CD4-positive, alpha-beta T cell treated with Interleukin-4 for 4 hours (primary cell): ENCODE results near the gene PDS5A.
"Not testable (repeated sequence)": the region's sequence is repeated elsewhere in the genome, so short reads cannot be mapped to it uniquely, and the experiment has no call there.

ENCODE experiments used
- DNase-seq: peaks from one replicate; pipeline ENCODE4 v3.0.0-alpha.2; 2020

Gene PDS5A

DNA sequence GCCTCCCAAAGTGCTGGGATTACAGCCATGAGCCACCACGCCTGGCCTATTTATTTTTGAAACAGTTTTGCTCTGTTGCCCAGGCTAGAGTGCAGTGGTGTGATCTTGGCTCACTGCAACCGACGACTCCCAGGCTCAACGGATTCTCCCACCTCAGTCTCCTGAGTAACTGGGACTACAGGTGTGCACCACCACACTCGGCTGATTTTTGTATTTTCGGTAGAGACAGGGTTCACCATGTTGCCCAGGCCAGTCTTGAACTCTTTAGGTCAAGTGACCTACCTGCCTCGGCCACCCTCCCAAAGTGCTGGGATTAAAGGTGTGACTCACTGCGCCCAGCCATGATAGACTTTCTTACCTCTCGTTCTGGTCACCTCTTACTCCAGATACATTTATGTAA is 155.8 kb downstream of the PDS5A start:
- DNase-seq, result no peak

DNA sequence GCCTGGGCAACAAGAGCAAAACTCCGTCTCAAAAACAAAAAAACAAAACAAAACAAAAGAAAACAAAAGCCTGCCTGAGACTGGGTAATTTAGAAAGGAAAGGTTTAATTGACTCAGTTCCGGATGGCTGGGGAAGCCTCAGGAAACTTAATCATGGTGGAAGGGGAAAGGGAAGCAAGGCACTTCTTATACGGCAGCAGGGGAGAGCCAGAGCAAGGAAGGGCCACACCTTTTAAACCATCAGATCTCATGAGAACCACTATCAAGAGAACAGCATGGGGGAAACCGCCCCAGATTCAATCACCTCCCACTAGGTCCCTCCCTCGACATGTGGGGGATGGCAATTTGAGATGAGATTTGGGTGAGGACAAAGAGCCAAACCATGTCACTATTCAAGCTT is 157.5 kb downstream of the PDS5A start:
- no peak for DNase-seq

DNA sequence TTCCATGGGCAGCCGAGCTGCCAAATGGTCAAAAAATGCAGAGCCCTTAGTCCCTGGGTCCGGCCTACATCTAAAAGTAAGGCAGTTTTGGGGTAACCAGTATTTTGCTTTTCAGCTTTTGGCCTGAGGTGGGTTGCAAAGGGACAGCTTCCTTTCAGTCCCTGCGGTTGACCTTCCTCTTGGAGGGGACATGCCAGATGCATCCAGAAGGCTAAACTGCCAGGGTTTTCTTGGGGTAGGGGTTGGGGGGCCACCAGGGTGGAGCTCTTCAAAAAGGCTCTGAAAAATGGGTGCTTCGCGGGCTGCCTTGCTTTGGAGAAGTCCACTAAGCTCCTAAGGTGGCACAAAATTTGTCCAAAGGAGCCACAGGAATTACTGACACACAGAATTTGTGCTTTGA is 159.1 kb downstream of the PDS5A start:
- no peak for DNase-seq

DNA sequence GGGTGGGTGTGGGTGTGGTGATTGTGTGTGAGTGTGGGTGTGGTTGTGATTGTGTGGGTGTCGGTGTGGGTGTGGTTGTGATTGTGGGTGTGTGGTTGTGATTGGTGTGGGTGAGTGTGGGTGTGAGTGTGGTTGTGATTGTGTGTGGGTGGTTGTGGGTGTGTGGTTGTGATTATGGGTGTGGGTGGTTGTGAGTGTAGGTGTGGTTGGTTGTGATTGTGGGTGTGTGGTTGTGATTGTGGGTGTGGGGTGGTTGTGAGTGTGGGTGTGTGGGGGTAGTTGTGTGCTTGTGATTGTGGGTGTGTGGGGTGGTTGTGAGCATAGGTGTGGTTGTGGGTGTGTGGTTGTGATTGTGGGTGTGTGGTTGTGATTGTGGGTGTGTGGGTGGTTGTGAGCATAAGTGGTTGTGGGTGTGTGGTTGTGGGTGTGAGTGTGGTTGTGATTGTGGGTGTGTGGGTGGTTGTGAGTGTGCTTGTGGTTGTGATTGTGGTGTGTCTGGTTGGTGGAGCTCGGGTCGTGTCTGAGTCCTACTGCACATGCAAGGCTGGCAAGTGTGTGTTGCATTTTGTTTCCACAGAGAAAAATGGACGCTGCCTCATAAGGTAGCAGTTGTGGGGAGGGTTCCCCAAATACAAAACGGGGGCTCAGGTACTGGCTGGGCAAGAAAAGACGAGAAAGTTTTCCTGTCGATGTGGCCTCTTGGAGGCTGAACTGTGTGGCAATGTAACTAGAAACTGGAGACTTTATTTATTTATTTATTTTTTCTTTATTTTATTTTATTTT is 163.1 kb downstream of the PDS5A start:
- DNase-seq, result no peak

DNA sequence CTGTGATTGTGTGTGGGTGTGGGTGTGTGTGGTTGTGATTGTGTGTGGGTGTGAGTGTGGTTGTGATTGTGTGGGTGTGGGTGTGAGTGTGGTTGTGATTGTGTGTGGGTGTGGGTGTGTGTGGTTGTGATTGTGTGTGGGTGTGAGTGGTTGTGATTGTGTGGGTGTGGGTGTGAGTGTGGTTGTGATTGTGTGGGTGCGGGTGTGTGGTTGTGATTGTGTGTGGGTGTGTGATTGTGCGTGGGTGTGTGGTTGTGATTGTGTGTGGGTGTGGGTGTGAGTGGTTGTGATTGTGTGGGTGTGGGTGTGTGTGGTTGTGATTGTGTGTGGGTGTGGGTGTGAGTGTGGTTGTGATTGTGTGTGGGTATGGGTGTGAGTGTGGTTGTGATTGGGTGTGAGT is 163.9 kb downstream of the PDS5A start:
- not testable (repeated sequence) for DNase-seq

DNA sequence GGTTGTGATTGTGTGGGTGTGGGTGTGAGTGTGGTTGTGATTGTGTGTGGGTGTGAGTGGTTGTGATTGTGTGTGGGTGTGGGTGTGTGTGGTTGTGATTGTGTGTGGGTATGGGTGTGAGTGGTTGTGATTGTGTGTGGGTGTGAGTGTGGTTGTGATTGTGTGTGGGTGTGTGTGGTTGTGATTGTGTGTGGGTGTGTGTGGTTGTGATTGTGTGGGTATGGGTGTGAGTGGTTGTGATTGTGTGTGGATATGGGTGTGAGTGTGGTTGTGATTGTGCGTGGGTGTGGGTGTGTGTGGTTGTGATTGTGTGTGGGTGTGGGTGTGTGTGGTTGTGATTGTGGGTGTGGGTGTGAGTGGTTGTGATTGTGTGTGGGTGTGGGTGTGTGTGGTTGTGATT is 164.7 kb downstream of the PDS5A start:
- not testable (repeated sequence) for DNase-seq

DNA sequence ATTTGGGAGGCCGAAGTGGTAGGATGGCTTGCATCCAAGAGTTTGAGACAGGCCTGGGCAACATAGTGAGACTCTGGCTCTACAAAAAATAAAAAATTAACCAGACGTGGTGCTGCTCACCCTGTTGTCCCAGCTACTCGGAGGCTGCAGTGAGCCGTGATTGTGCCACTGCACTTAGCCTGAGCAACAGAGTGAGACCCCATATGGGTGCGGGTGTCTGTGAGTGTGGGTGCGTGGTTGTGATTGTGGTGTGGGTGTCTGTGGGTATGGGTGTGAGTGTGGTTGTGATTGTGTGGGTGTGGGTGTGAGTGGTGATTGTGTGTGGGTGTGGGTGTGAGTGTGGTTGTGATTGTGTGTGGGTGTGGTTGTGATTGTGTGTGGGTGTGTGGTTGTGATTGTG is 165.2 kb downstream of the PDS5A start:
- DNase-seq, result no peak

DNA sequence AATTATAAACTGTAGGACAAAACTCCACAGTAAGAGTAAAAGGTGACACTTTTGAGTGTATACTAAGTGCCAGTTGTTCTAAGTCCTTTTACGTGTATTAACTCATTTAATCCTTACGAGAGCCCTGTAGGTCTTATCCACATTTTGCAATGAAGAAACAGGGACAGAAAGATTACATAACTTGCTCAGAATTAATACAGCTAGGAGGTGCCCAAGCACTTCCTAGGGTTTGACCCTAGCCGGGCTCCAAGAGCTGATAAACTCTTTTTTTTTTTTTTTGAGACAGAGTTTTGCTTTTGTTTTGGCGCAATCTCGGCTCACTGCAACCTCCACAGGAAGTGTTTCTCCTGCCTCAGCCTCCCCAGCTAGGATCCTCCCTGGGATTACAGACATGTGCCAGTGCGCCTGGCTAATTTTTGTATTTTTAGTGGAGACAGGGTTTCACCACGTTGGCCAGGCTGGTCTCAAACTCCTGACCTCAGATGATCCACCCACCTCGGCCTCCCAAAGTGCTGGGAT is 169.4 kb downstream of the PDS5A start:
- DNase-seq, result no peak

DNA sequence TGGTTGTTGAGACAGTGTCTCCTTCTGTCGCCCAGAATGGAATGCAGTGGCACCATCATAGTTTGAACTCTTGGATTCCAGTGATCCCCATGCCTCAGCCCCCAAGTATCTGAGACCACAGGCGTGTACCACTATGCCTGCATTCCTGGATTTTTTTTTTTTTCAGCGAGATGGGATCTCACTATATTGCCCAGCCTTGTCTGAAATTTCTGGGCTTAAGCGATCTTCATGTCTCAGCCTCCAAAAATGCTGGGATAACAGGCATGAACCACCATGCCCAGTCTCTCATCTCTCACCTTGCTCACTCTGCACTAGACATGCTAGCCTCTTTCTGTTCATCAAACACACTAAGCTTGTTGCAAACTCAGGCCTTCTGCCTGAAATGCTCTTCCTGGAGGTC is 175.7 kb downstream of the PDS5A start:
- DNase-seq, result no peak

DNA sequence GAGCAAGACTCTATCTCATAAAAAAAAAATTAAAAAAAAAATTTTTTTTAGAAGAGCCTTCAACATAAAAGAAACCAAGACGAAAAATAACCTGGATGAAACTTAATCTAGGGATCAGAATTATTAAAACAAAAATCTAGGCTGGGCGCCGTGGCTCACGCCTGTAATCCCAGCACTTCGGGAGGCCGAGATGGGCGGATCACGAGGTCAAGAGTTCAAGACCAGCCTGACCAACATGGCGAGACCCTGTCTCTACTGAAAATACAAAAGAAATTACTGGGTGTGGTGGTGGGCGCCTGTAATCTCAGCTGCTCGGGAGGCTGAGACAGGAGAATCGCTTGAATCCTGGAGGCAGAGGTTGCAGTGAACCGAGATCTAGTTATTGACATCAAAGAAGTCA is 184.7 kb downstream of the PDS5A start:
- not testable (repeated sequence) for DNase-seq

DNA sequence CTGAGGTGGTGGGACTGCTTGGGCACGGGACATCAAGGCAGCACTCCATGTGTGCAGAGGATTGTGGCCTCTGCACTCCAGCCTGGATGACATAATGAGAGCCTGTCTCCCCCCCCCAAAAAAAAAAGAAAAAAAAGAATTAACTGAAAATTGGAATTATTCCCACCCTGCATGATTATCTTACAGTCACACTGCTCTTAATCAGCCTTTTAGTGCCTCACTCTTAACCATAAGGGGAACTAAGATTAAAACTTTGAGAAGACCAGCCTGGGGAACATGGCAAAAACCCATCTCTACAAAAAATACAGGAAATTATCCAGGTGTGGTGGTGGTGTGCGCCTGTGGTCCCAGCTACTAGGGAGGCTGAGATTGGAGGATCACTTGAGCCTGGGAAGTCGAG is 185.2 kb downstream of the PDS5A start:
- no peak for DNase-seq

DNA sequence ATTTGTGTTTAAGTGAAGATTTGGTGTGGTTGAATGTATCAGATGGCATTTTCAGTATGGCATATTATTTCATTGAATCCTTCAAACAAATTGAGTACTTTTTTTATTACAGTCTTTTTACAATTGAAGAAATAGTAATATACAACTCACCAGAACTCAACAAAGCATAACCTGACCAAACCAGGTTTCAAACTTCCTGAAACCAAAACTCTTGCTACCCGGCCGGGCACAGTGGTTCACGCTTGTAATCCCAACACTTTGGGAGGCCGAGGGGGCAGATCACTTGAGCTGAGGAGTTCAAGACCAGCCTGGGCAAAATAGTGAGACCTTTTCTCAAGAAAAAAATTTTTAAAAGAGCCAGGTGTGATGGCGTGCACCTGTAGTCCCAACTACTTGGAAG is 185.6 kb downstream of the PDS5A start:
- DNase-seq, result no peak

DNA sequence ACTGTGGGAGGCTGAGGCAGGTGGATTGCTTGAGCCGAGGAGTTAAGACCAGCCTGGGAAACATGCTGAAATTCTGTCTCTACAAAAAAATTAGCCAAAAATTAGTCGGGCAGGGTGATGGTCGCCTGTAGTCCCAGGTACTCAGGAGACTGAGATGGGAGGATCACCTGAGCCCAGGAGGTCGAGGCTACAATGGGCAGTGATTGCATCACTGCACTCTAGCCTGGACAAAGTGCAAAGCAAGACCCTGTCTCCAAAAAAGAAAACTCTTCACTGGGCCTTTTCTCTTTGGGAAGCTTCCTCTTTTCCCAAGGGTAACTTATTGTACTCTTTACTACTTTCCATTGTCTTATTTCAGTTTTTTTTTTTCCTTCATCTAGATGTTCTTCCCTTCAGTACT is 190.9 kb downstream of the PDS5A start:
- DNase-seq, result no peak

DNA sequence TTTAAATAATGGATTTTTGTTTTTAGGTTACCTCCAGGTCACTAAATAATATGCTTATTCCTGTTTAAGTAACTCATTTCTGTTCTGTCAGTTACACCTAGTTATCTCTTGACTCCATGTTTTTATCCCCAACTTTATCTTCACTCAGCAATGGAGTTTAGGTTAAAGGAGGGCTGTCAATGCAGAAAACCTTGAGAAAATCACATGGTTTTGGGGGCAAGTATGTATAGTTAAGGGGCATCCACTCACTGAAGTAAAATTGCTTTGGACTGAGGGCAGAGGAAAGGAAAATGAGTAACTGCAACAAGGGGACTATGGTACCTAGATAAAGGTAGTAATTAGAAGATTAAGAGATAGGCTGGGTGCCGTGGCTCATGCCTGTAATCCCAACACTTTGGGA is 192.6 kb downstream of the PDS5A start:
- DNase-seq, result no peak

DNA sequence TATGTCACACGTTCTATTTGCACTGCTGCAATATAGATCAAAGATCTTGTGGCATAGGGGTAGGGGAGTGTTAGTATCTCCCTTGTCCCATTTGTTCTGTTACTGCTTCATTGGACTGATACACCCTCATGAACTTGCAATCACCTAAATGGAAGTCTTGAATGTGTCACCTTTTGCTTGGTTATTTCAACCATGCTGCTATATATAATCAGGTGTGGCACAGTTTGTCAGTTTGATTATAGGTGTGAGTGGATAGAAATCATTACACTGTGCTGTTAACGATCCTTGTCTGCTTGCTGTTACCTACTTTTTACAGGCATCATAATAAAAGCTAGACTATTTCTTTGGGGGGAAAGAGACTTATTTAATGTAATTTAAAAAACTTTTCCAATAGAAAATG is 195.7 kb downstream of the PDS5A start:
- DNase-seq, result not testable (repeated sequence)
